Esophagus squamous epithelium (tissue), 4 donors: ENCODE data around the gene GNAT3.

ENCODE experiments used
- POLR2A ChIP-seq, 4 donors: fragments of 450-650 bp; IDR thresholded peaks; one replicate each; pipeline ENCODE4 v1.6.1; 2017; ENCODE audit warnings: antibody characterized with exemption in 4 of 4, mild to moderate bottlenecking in 4 of 4, moderate library complexity in 3 of 4
- TF ChIP-seq, protein P1 (sequence below), 6 experiments: fragments of 450-650 bp in 4 of 6; fragments of 200-600 bp in 2 of 6; sonication (generic) in 2 of 6; IDR thresholded peaks; one replicate each; pipeline ENCODE4 v1.5.1; 2016 to 2019; ENCODE audit warnings: antibody characterized with exemption in 6 of 6, mild to moderate bottlenecking in 4 of 6, moderate library complexity in 4 of 6

GRCh38 chr7:80466636-80467035 is 45.2 kb downstream of the GNAT3 start:
- TF ChIP-seq POLR2A (IDR thresholded peaks at IDR 0.05) = no peak
- TF ChIP-seq, protein P1, sequence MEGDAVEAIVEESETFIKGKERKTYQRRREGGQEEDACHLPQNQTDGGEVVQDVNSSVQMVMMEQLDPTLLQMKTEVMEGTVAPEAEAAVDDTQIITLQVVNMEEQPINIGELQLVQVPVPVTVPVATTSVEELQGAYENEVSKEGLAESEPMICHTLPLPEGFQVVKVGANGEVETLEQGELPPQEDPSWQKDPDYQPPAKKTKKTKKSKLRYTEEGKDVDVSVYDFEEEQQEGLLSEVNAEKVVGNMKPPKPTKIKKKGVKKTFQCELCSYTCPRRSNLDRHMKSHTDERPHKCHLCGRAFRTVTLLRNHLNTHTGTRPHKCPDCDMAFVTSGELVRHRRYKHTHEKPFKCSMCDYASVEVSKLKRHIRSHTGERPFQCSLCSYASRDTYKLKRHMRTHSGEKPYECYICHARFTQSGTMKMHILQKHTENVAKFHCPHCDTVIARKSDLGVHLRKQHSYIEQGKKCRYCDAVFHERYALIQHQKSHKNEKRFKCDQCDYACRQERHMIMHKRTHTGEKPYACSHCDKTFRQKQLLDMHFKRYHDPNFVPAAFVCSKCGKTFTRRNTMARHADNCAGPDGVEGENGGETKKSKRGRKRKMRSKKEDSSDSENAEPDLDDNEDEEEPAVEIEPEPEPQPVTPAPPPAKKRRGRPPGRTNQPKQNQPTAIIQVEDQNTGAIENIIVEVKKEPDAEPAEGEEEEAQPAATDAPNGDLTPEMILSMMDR (IDR thresholded peaks at IDR 0.05) = no peak
